PFSK-1 (cell line): ENCODE measurements around the gene PDCD6IP.

Experiments
- FOXP2 ChIP-seq: optimal IDR thresholded peaks from 2 replicates; pipeline ENCODE3; 2011; ENCODE audit warnings: borderline replicate concordance, control low read depth, inconsistent platforms; ENCODE audit not compliant: insufficient read depth; ENCODE audit errors: extremely low read length, extremely low read depth
- POLR2AphosphoS5 ChIP-seq: IDR thresholded peaks from 2 replicates; pipeline ENCODE4 v1.6.1; 2012; ENCODE audit warnings: low read depth, mild to moderate bottlenecking, control low read depth, low read length, moderate library complexity
- SIN3A ChIP-seq: IDR thresholded peaks from 2 replicates; pipeline ENCODE4 v1.6.1; 2012; ENCODE audit warnings: mild to moderate bottlenecking, low read length, moderate library complexity, borderline replicate concordance; ENCODE audit not compliant: insufficient read depth
- TAF1 ChIP-seq: IDR thresholded peaks from 2 replicates; pipeline ENCODE4 v1.6.1; 2012; ENCODE audit warnings: low read length, control low read depth, borderline replicate concordance; ENCODE audit not compliant: insufficient read depth
- TF ChIP-seq, protein P1 (sequence below), 2 experiments: IDR thresholded peaks; 2 replicates each; pipeline versions ENCODE4 v1.6.1 to v1.8.0; 2011 to 2012; ENCODE audit warnings: low read depth in 2 of 2, low read length in 2 of 2, control low read depth in 1 of 2, inconsistent platforms in 1 of 2, mild to moderate bottlenecking in 1 of 2, moderate library complexity in 1 of 2; ENCODE audit not compliant: insufficient read depth in 1 of 2

PDCD6IP gene

GRCh38 chr3:33892655-33893054, 94.2 kb downstream of the PDCD6IP start:
- TF ChIP-seq, protein P1, sequence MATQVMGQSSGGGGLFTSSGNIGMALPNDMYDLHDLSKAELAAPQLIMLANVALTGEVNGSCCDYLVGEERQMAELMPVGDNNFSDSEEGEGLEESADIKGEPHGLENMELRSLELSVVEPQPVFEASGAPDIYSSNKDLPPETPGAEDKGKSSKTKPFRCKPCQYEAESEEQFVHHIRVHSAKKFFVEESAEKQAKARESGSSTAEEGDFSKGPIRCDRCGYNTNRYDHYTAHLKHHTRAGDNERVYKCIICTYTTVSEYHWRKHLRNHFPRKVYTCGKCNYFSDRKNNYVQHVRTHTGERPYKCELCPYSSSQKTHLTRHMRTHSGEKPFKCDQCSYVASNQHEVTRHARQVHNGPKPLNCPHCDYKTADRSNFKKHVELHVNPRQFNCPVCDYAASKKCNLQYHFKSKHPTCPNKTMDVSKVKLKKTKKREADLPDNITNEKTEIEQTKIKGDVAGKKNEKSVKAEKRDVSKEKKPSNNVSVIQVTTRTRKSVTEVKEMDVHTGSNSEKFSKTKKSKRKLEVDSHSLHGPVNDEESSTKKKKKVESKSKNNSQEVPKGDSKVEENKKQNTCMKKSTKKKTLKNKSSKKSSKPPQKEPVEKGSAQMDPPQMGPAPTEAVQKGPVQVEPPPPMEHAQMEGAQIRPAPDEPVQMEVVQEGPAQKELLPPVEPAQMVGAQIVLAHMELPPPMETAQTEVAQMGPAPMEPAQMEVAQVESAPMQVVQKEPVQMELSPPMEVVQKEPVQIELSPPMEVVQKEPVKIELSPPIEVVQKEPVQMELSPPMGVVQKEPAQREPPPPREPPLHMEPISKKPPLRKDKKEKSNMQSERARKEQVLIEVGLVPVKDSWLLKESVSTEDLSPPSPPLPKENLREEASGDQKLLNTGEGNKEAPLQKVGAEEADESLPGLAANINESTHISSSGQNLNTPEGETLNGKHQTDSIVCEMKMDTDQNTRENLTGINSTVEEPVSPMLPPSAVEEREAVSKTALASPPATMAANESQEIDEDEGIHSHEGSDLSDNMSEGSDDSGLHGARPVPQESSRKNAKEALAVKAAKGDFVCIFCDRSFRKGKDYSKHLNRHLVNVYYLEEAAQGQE (IDR thresholded peaks at IDR 0.05; ENCODE audit: insufficient read depth in 1 of 2, low read depth in 2 of 2, low read length in 2 of 2) = no peak
- no peak for TF ChIP-seq FOXP2
- no peak for TF ChIP-seq SIN3A
- TF ChIP-seq POLR2AphosphoS5 = no peak
- no peak for TF ChIP-seq TAF1

DNA sequence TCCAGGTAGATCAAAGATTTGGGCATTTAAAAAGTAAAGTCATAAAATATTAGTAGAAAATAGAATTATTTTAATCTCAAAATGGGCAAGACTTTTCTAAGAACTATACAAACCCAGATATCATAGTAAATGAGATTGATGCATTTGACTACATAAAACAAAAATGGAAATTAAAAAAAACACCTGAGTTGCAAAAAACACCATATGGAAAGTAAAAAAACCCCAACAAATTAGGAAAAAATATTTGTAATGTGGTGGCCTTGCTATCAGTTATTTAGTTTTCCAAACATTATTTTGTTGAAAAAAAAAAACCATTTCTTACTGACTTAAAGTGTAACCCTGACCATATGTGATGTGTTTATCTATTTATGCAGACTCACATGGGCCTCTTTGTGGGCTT, 97.2 kb downstream of the PDCD6IP start:
- TF ChIP-seq, protein P1 (IDR thresholded peaks at IDR 0.05; ENCODE audit: insufficient read depth in 1 of 2, low read depth in 2 of 2, low read length in 2 of 2) = no peak
- TF ChIP-seq TAF1 = no peak
- no peak for TF ChIP-seq SIN3A
- no peak for TF ChIP-seq FOXP2
- no peak for TF ChIP-seq POLR2AphosphoS5

DNA sequence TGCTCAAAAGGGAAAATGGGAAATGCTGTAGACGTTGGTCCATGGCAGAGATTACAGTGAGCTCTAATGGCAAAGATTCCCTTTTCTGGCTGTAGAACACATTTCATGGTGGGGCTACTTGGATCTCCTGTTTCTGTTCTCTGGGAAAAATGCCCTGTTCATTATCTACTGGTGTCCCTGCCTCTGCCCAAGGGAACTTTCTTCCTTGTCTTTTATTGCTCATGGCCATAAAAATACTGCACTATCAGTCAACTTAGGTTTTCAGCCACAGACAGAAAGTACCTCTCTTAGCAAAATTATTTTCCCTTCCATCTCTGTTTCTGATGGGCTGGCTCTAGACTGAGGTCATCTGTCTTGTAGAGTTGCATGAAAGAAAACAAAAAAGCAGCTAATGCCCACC, 98.9 kb downstream of the PDCD6IP start:
- TF ChIP-seq SIN3A (no peak), FOXP2 (no peak), POLR2AphosphoS5 (no peak), TAF1 (no peak)
- TF ChIP-seq, protein P1 (IDR thresholded peaks at IDR 0.05; ENCODE audit: insufficient read depth in 1 of 2, low read depth in 2 of 2, low read length in 2 of 2) = no peak

- no peak for TF ChIP-seq FOXP2
- TF ChIP-seq TAF1 = no peak
- TF ChIP-seq, protein P1 (IDR thresholded peaks at IDR 0.05; ENCODE audit: insufficient read depth in 1 of 2, low read depth in 2 of 2, low read length in 2 of 2) = no peak
Observed at GRCh38 chr3:33898901-33899300, 100.5 kb downstream of the PDCD6IP start.

DNA sequence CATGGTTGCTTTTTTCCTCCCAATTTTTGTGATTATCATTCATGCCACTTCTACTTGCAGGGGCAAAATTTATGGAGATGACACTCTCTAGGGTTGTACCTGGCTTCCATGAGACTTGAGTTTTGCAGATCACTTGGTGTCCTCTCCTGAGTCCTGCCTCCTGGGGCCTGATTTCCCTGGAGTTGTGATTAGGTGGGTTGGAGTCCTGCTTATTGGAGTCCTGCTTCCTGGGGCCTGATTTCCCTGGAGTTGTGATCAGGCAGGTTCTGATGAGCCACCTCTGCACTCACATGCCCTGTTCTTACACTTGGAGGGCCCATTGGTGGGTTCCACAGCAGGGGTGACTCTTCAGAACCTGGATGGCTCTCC, 102.0 kb downstream of the PDCD6IP start:
- no peak for TF ChIP-seq SIN3A
- no peak for TF ChIP-seq POLR2AphosphoS5
- TF ChIP-seq FOXP2 = no peak
- TF ChIP-seq, protein P1 (IDR thresholded peaks at IDR 0.05; ENCODE audit: insufficient read depth in 1 of 2, low read depth in 2 of 2, low read length in 2 of 2) = no peak
- TF ChIP-seq TAF1 = no peak
